ENCODE results near the gene LRIG3. TPM values are rescaled to one million over a fixed set of nuclear protein-coding genes. Genes with fewer than 3 reads are reported as not detected.
A peak's percentile ranks its signal among the peaks of the same experiment; 100 is the strongest.

The LRIG3 gene
- polyA plus RNA-seq, 1 of the 3 experiments (the other 2 are of a cell fraction) = 0.03 TPM

GRCh38 chr12:58844161-58844560, 76.1 kb downstream of the LRIG3 start (continued):
- TF ChIP-seq USF1 (IDR thresholded peaks at IDR 0.05; ENCODE audit: borderline replicate concordance, low read depth) (no peak), EP300 (IDR thresholded peaks at IDR 0.05; ENCODE audit: borderline replicate concordance in 1 of 2, low read depth in 1 of 2, low read length in 1 of 2) (no peak), MEF2A (IDR thresholded peaks at IDR 0.05; ENCODE audit: borderline replicate concordance, low read depth) (no peak), SMC3 (IDR thresholded peaks at IDR 0.05; ENCODE audit: low read depth, low read length) (no peak), RCOR1 (IDR thresholded peaks at IDR 0.05; ENCODE audit: low read length) (no peak), PBX3 (IDR thresholded peaks at IDR 0.05) (no peak)

- 17% methylated on average over 8 of the region's 15 CpGs for WGBS (ENCODE audit: low lambda C conversion rate)
- Histone ChIP-seq H4K20me1 (ENCODE audit: insufficient read depth) (no peaks in the 10 kb centered on the region), H3K4me3 (ENCODE audit: low read depth in 2 of 2, low read length in 1 of 2) (no peak overlapping the region; a peak in 1 of 4 replicates), H3F3A (replicated peaks; ENCODE audit: insufficient read depth) (no peaks in the 10 kb centered on the region), H3K79me2 (ENCODE audit: insufficient read depth) (no peaks in the 10 kb centered on the region), H3K27ac (ENCODE audit: low read depth in 2 of 2, low read length in 1 of 2) (no peak overlapping the region), H3K9ac (no peak overlapping the region), H3K9me2 (no peaks in the 10 kb centered on the region), H2AFZ (ENCODE audit: low read depth) (no peak overlapping the region), H3K9me3 (no peaks in the 10 kb centered on the region), H3K27me3 (ENCODE audit: insufficient read depth) (no peaks in the 10 kb centered on the region), H3K4me1 (ENCODE audit: control insufficient read depth in 1 of 2, insufficient read depth in 2 of 2, low read depth in 1 of 2, low read length in 1 of 2) (no peaks in the 10 kb centered on the region), H3K36me3 (replicated peaks in 1 of 2; ENCODE audit: control insufficient read depth in 1 of 2, insufficient read depth in 2 of 2, low read length in 1 of 2) (no peaks in the 10 kb centered on the region), H3K4me2 (peak overlapping the region; percentile 19; the same call in 1 of the 2 replicates)
- POLR2A ChIA-PET = no interaction called here
- no peak for TF ChIP-seq GATA2 (CRISPR knock-in tag; IDR thresholded peaks at IDR 0.05)
- TF ChIP-seq YY1 (IDR thresholded peaks at IDR 0.05; ENCODE audit: low read depth) = no peak
- TF ChIP-seq RXRA (IDR thresholded peaks at IDR 0.05; ENCODE audit: borderline replicate concordance, low read depth) = no peak
- TF ChIP-seq ELF1 (IDR thresholded peaks at IDR 0.05) = no peak
- no peak for TF ChIP-seq EZH2phosphoT487 (IDR thresholded peaks at IDR 0.05; ENCODE audit: borderline replicate concordance, low read depth)
- no peak for TF ChIP-seq JUND (IDR thresholded peaks at IDR 0.05)
- TF ChIP-seq POLR2AphosphoS5 (IDR thresholded peaks at IDR 0.05; ENCODE audit: low read depth, low read length) = no peak
- no peak for TF ChIP-seq CTCF (IDR thresholded peaks at IDR 0.05)
- no peak for TF ChIP-seq ZBTB33 (IDR thresholded peaks at IDR 0.05; ENCODE audit: borderline replicate concordance, low read depth)
- no peak for DNase-seq
- CTCF ChIA-PET = interaction anchor here (0.6 kb wide), 1 partner anchor 84 kb away, joined by 3 read pairs; no protein-coding TSS in a partner anchor
These were observed 79.1 kb downstream of the LRIG3 start for GRCh38 chr12:58841058-58841798.

Measured in SK-N-SH (cell line).